Measurements from ENCODE around the gene ERLIN1.

The ERLIN1 gene

DNA sequence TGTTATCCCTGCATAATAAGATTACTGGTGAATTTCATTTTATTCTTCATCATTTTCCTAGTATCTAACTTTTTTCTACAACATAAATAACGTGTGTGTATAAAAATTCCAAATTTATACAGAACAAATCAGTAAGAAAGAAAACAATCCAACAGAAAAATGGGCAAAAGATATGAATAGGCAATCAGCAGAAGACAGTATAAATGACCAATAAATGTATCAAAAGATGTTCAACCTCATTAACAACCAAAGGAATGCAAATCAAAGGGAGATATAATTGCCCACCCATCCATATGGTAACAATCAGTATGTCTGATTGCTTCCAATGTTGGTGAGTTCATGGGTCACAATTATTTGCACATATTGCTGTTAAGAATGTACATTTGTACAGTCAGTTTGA lies 13.5 kb downstream of the ERLIN1 start:
- no peak for FAIRE-seq
- DNase-seq (ENCODE audit: low spot score) = no peak

DNA sequence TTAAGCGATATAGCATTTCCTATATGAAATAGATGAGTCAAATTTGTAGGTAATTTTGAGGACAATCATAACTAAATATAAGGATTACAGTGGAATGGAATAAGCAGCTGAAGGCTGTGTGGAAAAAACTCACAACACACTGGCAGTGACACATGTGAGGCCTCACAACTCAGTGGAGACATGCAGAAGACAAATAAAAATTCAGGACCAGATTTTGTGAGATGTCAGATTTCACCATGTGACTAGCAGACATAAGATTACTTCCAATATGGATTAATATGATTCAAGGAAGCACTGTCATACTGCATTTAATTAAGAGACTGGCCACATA lies 17.6 kb downstream of the ERLIN1 start:
- FAIRE-seq (no peak), DNase-seq (ENCODE audit: low spot score) (no peak)

DNA sequence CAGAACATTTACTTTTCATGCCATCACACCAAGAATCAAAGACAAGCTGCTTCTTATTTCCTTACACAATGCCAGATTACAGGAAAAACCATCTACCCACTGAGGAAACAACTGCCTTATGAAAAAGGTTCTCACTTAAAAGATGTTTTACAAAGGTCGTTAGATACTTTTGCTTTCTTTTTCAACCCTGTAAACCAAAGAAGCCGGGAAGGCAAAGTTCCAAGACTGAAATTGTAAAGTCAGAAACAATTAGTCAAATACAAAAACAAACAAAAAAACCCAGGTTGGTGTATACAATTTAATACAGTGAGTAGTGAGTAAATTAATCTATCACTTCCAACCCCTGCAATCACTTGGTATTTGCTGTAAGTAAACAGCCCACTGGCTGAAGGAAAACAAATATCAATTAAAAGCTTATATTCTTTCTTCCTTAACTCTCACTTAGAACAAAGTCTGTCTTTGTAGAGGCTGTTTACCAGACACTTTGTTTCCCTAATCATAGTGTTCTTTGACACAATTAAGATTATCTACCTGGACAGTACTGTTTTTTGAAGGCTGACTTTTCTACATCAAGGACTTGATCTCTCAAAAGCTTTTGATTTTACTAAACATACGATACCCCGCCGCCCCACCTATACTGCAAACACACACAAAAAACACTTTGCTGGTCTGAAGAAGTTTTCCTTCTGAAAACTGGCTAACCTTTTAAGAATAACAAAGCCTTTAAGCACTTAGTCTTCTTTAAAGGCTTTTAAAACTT lies 18.1 kb downstream of the ERLIN1 start:
- FAIRE-seq = no peak
- DNase-seq (ENCODE audit: low spot score) = no peak

DNA sequence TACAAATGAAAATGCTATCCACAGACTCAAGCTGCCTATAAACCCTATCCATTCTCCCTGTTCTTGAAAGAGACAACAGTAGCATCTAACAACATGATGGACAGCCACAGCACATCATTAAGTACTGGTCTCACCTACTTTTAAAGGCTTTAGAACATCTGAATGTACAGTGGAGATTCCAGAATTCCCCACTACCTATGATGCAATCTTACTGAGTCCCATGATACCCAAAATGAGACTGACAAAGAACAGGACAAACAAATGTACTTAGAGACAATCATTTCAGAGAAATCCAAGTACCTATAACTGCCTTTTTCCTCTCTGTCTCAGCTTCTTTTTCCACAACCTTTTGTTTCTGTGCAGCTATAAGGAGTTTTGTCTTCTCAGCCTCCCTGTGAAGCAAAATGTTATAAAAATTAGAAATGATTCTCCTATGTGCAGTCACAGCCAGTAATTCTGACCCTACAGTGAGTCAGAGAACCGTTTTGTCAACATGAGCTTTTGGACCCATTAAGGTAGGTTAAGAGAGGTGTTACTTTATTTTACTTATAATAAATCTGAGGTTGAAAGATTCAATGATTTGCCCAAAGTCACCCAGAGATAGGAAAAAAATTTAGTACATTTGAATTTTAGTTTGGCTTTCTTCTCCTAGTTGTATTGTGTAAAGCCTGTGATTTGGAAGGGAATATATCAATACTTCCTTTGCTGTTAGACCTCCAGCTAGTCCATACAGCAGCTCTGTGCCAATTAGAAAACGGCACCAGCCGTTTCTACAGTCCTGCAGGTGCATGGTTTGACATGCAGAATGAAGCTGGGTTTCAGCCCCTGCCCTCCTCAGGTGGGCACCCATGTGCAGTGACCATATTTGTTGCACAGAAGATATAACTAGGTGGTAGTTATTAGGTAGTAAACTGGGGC lies 21.9 kb downstream of the ERLIN1 start:
- DNase-seq (ENCODE audit: low spot score) = no peak
- FAIRE-seq = no peak

DNA sequence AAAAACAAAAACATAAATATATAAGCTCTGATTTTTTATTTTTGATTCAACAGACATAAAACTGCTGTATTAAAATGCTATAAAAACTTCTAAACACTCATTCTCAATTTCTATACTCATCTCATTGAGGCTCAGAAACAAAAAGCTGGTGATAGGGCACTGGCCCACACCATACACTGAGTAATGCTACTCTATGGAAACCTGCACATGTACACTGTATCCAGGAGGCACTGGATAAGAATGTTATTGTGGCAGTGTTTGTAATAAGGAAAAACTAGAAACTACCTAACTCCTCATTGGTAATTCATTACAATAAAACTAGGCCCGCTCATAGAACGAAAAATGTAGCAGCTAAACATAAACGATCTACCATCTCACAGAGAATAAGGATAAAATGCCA lies 23.1 kb downstream of the ERLIN1 start:
- DNase-seq (ENCODE audit: low spot score) = no peak
- no peak for FAIRE-seq

DNA sequence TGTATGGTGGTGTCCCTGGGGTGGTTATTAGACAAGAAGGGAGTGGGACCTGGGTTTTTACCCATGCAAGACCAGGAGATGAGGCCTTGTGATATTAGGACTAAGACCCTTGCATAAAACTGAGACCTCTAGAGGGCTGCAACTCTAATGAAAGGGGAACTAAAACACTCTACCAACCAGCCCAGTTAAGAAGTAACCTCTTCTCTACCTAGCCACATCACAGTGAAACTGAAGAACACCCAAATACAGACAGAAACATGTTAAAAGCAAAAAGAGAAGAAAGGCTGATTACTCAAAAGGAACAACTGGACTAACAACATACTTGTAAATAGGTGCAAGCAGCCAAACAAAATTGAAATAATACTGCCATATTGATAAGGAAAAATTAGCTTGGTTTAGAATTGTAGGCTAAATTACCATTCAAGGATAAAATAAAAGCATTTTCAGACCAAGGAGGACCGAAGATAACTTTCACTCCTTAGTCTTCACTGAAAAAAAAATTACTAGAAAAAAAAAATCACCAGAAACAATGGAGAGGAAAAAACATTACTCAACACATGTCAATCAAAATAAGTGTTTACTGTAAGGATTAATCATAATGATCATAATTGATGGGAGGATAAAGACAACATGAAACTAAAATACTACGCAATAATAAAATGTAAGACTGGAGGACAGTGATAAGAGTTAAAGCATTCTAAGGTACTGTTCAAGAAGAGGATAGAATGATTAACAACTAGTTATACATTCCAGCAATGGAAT lies 27.6 kb downstream of the ERLIN1 start:
- no peak for DNase-seq (ENCODE audit: low spot score)
- no peak for FAIRE-seq

DNA sequence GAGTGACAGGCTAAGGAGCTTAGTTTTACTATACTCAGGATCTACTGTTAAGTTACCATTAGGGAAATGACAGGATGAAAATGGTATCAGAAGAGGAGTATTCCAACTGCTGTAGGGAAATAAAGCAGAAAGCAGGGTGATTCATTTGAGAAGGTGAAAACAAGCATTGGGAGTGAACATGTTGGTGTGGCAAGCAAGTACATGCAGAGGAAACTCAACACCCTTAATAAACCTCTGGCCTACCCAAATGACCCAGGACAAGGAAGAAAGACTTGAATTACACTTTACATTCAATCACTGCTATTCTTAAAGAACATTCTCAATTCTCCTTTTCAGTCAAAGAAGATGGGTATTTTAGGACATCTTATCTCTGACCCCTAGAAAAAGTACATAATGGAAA lies 28.7 kb downstream of the ERLIN1 start:
- FAIRE-seq (no peak), DNase-seq (ENCODE audit: low spot score) (no peak)

DNA sequence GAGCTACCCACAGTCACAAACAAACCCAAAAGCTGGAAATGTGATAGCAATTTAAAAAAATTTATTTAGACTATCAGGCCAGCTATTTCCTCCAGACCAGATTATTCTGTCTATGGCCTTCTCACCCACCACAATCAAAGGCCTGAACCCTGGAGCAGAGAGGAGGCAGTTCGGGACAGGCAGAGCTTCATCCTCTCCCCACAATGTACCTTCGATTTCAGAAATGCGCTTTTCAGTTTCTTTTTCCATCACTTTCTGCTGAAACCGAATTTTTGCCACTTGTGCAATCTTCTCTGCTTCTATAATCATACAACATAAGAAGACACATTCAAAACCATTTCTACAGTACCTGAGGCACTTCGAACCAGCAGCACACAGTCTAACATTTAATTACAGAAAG lies 29.9 kb downstream of the ERLIN1 start:
- no peak for FAIRE-seq
- DNase-seq (ENCODE audit: low spot score) = no peak

DNA sequence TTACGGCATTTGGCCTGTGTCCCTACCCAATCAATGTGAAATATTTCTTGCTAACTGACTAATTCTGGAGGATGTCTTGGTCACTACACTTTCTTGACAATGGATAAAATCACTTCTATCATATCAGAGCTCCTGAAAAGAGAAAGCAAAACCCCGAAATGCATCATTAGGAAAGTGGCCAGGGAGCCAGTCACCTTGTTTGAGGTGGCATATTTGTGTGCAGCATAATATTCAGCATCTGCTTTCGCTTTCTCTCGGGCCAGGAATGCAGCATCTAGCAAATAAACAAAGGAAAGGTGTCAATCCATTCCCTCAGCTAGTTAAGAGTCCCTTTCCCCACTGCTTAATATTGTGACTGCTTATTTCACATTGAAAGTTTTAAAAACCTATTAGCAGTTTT lies 31.2 kb downstream of the ERLIN1 start:
- FAIRE-seq (no peak), DNase-seq (ENCODE audit: low spot score) (no peak)

DNA sequence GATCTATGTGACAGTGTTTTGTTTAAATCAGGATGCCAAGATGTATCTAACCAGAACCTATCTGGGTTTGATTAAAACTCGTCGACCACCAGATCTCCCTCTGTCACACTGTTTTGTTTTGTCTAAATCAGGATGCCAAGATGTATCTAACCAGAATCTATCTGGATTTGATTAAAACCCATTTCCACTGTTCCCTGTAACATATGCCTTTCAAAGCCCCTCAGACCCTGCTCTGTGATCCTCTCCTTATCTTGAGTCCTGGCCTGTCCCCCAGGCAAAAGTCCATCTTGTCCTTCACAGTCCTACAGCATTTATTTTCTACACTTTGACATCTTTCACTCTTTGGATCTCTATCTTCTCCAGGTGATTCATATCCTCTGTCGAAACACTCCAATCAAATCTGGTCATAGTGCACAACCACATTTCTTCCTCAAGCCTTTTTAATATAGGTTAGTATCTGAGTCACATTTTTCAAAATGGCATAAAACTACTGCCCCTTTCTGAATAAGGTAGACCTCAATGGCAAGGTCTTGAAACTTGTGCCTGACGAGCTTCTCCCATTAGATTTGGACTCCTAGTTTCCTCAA lies 32.5 kb downstream of the ERLIN1 start:
- no peak for DNase-seq (ENCODE audit: low spot score)
- FAIRE-seq = no peak

DNA sequence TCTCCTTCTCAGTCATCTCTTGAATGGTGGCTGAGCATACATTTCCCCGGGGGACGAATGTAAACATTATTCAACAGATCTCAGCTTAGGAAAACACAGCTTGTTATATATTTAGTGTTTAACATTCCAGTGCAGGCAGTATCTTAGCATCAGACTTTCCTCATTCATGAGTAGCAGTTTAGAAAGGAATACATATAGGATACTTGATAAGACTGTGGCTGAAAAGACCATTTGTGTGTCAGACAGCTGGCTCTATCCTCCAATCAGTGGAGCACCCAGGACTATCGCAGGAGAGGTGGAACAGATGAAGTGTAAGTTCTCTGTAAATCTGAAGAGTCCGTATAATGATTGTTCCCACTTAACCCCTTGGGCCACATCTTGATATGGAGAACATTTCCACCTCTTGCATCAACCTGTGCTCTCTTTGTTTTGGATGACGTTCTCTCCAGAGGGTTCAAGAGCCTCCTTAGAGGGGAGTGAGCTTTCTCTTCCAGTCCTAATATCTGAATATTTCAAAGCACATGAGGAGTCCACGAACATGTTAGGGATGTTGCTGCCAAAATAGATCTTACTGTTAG lies 34.0 kb downstream of the ERLIN1 start:
- FAIRE-seq = no peak
- no peak for DNase-seq (ENCODE audit: low spot score)

DNA sequence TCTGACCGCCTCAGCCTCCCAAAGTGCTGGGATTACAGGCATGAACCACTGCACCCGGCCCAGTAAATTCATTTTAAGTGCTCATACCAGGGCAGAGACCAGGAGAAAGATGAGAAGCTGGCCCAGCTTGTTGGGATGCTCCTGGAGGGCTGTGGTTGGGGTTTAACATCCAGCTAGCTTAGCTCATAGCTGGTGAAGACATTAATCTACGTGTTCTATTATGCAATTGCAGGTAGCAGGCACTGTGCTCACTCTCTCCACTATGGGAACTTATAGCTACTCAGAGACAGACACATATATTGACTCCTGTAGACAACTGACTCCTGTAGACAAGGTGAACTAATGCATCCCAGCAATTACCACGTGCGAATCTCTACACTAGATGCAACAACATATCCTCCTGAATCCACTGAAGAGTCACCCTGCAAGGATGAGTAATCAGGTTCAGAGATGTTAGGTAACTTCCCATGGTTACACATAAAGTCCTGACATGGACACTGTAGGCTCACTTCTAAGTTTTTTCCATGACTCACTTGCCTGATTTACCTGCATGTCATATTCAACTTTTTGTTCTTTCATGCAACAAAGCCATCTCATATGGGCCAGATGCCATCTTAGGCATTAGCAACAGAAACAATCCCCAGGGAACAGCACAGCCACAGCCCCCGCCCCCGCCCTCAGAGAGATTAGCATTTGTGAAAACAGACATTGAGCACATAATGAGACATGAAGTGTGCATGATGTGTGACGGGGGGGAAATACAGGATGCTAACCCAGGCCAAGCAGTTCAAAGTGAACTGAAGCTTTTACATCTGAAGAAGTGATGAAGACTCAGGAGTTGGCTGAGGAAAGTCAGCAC lies 37.2 kb downstream of the ERLIN1 start:
- peak; percentile 27 for DNase-seq (ENCODE audit: low spot score)
- FAIRE-seq = peak; percentile 13

DNA sequence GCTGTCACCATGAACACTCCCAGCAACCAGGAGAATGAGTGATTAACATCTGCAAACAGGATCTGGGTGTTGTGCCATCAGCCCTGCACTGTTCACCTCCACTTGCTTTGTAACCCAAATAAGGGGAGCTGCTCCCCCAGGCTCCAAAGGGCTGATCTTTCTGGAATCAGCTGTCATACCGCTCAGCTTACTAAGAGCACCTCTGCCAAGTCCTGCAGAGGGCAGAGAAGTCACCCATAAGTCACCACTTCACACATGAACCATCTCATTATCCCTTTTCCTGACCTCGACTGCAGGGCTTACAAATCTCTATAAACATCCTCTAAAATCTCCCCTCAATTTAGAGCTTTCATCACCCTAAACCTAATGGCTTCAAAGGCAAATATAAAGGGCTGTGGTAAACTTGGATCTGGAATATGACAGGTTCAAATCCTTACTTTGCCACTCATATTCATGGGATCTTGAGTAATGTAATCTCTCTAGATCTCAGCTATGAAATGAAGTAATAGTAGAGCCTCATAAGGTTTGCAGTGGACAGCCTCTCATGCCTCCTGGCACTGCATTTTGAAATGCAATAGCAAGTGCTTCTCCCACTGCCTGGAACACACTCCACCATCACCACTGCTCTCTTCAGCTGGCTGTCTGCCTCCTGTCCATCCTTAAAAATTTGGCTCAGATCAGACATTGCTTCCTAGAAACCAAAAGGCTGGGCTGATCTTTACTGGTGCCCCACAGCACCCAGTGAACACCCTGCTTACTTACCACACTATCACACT lies 38.8 kb downstream of the ERLIN1 start:
- FAIRE-seq (no peak), DNase-seq (ENCODE audit: low spot score) (no peak)

DNA sequence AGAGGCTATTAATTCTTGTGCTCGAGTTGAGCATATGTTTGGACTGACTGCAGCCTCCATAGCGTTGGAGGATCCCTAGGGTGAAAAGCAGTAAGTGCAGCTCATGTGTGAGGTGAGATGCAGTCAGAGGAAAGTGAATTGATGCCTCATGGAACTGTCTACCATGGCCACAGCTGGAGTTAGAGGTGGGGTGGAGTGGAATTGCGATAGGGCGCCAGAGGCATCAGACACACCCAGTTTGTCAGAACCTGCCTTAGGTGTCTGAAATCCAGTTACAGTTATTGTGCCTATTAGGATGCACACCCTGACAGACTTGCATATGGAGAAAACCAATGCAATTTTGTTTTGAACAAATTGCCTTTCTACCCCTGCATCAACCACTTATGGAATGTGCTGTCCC lies 39.4 kb downstream of the ERLIN1 start:
- no peak for FAIRE-seq
- no peak for DNase-seq (ENCODE audit: low spot score)

DNA sequence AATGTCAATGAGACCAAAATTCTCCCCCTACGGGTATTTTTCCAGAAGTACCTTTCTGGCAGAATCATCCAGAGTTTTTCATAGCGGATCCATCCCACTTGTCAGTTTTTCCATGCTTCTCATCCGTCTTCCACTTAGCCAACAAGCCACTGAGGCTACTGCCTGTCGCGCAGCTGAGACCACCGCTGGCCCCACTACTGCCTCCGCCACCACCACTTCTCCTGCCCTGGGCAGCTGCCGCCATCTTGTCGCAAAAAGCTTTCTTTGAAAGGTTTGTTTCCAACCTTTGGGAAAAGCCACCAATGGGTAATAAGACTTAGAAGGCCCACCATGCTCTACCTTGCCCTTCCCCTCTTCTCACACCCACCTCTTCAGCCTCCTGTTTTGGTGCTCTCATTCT lies 42.1 kb downstream of the ERLIN1 start:
- FAIRE-seq = no peak
- DNase-seq (ENCODE audit: low spot score) = no peak

DNA sequence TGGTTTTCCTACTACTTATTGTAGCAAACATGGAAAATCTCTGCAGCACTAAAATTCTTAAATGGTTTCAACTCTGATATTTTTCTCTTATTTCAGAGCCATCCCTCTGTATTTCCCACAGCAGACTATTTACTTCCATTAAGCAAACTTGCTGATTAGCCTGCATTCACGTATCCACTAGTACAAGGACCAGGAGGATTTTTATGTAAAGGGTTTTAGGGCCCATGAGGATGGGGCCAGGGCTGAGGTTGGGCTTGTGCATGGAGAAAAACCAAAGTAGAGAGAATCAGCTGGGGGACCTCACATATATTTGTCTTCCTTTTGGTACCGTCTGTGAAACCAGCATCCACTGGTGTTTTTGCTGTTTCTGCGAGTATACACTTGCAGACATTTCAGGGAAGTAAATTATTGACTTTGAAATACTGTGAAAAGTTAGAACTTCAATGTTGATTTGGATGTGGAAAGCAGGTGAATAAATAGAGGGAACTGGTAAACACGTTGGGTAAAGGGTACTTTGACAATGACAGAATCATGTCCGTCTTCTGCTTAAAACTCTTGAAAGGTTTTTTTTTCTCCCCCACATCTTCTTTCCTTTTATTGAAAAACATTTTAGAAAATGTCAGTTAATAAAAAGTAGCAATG lies 44.3 kb downstream of the ERLIN1 start:
- FAIRE-seq = no peak
- DNase-seq (ENCODE audit: low spot score) = no peak

DNA sequence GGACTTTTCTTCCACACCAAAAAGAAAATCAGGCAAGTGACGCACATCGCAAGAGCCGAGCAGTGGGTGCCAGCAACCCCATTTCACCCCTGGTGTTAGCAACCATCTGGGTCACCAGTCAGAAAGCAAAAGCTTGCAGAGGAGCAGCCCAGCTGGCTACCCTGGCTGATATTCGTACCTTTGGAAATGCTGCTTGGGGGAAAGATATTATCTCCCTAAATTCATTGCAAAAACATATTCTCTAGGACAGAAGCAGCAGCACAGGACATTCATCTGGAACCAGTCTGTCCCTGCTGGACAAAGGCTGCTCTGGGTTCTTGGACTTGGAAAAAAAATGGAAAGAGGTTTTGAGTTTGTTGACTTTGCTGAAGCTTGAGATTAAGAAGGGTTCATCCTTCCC lies 45.8 kb downstream of the ERLIN1 start:
- FAIRE-seq = no peak
- no peak for DNase-seq (ENCODE audit: low spot score)

DNA sequence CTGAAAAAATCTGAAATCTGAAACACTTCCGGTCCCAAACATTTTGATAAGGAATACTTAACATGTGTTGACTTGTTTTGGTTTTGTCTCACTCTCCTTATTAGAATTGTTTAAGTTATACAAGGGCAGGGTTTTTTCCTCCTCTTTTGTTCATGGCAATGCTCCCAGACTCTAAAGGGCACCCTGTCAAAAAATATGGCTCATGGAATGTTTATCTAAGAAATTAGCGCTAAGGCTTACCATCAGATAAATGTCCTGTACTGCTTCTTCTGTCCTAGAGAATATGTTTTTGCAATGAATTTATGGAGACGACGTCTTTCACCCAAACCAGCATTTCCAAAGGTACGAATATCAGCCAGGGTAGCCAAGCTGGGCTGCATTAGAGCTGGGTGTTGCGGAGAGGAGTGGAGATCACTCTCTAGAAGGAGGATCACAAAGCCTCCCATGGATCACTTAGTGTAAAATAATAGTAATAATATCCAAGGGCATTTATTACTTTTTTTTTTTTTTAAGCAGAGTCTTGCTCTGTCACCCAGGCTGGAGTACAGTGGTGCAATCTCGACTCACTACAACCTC lies 46.8 kb downstream of the ERLIN1 start:
- DNase-seq (ENCODE audit: low spot score) (no peak), FAIRE-seq (no peak)

DNA sequence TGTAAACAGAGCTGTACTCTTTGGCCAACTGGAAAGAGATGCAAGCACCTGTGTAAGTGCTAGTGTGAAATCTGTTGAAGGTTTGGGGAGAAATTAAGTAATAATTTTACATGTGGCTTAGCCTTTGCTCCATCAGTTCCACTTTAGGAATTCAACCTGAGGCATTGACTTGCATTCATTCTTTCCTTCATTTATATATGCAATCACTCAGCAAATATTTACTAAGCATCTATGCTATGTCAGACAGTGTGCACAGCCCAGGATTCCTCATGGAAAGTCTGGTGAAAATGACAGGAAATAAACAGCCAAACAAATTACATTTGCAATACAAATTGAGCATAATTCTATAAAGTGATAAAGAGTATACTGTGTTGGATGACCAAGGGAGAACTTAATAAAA lies 50.3 kb downstream of the ERLIN1 start:
- DNase-seq (ENCODE audit: low spot score) (no peak), FAIRE-seq (no peak)
